IMR-90 (cell line): ENCODE results near the gene FER. TPM values are rescaled to one million over a fixed set of nuclear protein-coding genes. Genes with fewer than 3 reads are reported as not detected.

ENCODE experiments used
- ATAC-seq: fragments of 200-7000 bp; cut with Tn5 transposase; 2 replicates; pipeline ENCODE4 v1.9.1; 2020; ENCODE audit warnings: low read depth, mild to moderate bottlenecking, moderate library complexity
- BruUV-seq: library from RNA; stranded (reverse); fragments of 400-500 nt; replicated peaks from 2 replicates; lab custom pipeline; 2021; lab: Mats Ljungman, UMichigan
- CTCF ChIA-PET: fragments of 300-600 bp; formaldehyde crosslinking; extraction: SDS; loops from one replicate; lab custom pipeline; 2021; ENCODE audit warnings: antibody characterized with exemption; lab: Yijun Ruan, JAX
- POLR2A ChIA-PET: fragments of 300-600 bp; sonication (Branson Sonifier 250); formaldehyde crosslinking; loops from one replicate; lab custom pipeline; 2022; ENCODE audit warnings: antibody characterized with exemption; ENCODE audit not compliant: unreplicated experiment; lab: Charles Lee
- DNase-seq: peaks from one replicate; pipeline ENCODE4 v3.0.0; 2013
- H2AFZ ChIP-seq: replicated peaks from 2 replicates; pipeline ENCODE3; 2013; ENCODE audit warnings: low read length, mild to moderate bottlenecking; ENCODE audit not compliant: poor library complexity
- H2AK5ac ChIP-seq: 2 replicates; pipeline ENCODE4 v1.6.1; 2013; ENCODE audit warnings: low read depth, low read length, inconsistent platforms
- H2AK9ac ChIP-seq: replicated peaks from 2 replicates; pipeline ENCODE3; 2013; ENCODE audit warnings: mild to moderate bottlenecking, low read depth, low read length, moderate library complexity; ENCODE audit not compliant: poor library complexity
- H2BK120ac ChIP-seq: 2 replicates; pipeline ENCODE4 v1.6.1; 2013; ENCODE audit warnings: low read depth, low read length, inconsistent platforms
- H2BK15ac ChIP-seq: 3 replicates; pipeline ENCODE4 v1.6.1; 2013; ENCODE audit warnings: low read depth, low read length, inconsistent platforms
- H2BK20ac ChIP-seq: 2 replicates; pipeline ENCODE4 v1.6.1; 2013; ENCODE audit warnings: low read depth, mild to moderate bottlenecking, inconsistent platforms, low read length, moderate library complexity
- H2BK5ac ChIP-seq: 2 replicates; pipeline ENCODE4 v1.6.1; 2013; ENCODE audit warnings: mild to moderate bottlenecking, low read depth, low read length, inconsistent platforms; ENCODE audit not compliant: poor library complexity, severe bottlenecking
- H3K14ac ChIP-seq: replicated peaks from 2 replicates; pipeline ENCODE4 v1.6.1; 2013; ENCODE audit warnings: low read depth, low read length, inconsistent platforms
- H3K18ac ChIP-seq: 2 replicates; pipeline ENCODE4 v1.6.1; 2013; ENCODE audit warnings: low read depth, low read length, control low read depth
- H3K23ac ChIP-seq: 2 replicates; pipeline ENCODE4 v1.6.1; 2013; ENCODE audit warnings: low read depth, low read length, inconsistent platforms
- H3K27ac ChIP-seq: 2 replicates; pipeline ENCODE4 v1.5.1; 2013; ENCODE audit warnings: mild to moderate bottlenecking, control low read depth, low read length; ENCODE audit not compliant: insufficient read depth
- H3K27me3 ChIP-seq: 2 replicates; pipeline ENCODE4 v1.6.1; 2013; ENCODE audit warnings: low read length; ENCODE audit not compliant: control insufficient read depth, insufficient read depth
- H3K36me3 ChIP-seq: 2 replicates; pipeline ENCODE4 v1.6.1; 2013; ENCODE audit warnings: low read length, mixed read lengths; ENCODE audit not compliant: control insufficient read depth, insufficient read depth
- H3K4ac ChIP-seq: 2 replicates; pipeline ENCODE4 v1.6.1; 2013; ENCODE audit warnings: low read depth, low read length, inconsistent platforms
- H3K4me1 ChIP-seq: 2 replicates; pipeline ENCODE4 v1.6.1; 2013; ENCODE audit warnings: low read length, mixed read lengths; ENCODE audit not compliant: control insufficient read depth, insufficient read depth
- H3K4me2 ChIP-seq: 2 replicates; pipeline ENCODE4 v1.6.1; 2013; ENCODE audit warnings: low read depth, mild to moderate bottlenecking, control low read depth, low read length, moderate library complexity
- H3K4me3 ChIP-seq: 2 replicates; pipeline ENCODE4 v1.5.1; 2013; ENCODE audit warnings: low read depth, mild to moderate bottlenecking, control low read depth, low read length, moderate library complexity; ENCODE audit not compliant: insufficient read depth
- H3K56ac ChIP-seq: 2 replicates; pipeline ENCODE4 v1.6.1; 2013; ENCODE audit warnings: low read length, inconsistent platforms; ENCODE audit not compliant: insufficient read depth; ENCODE audit errors: extremely low read depth
- H3K79me1 ChIP-seq, 2 experiments: 2 replicates each; pipeline ENCODE4 v1.6.1; 2013; ENCODE audit warnings: low read length in 2 of 2, inconsistent platforms in 1 of 2, low read depth in 1 of 2
- H3K9ac ChIP-seq: 2 replicates; pipeline ENCODE4 v1.6.1; 2013; ENCODE audit warnings: low read depth, low read length, control low read depth
- H3K9me1 ChIP-seq: 2 replicates; pipeline ENCODE4 v1.6.1; 2013; ENCODE audit warnings: low read length, inconsistent platforms; ENCODE audit not compliant: insufficient read depth
- H3K9me3 ChIP-seq: 2 replicates; pipeline ENCODE4 v1.6.1; 2013; ENCODE audit warnings: low read length; ENCODE audit not compliant: control insufficient read depth, insufficient read depth
- H4K20me1 ChIP-seq: 2 replicates; pipeline ENCODE4 v1.6.1; 2013; ENCODE audit warnings: low read length, inconsistent platforms; ENCODE audit not compliant: insufficient read depth
- H4K5ac ChIP-seq: 2 replicates; pipeline ENCODE4 v1.6.1; 2013; ENCODE audit warnings: mild to moderate bottlenecking, low read depth, low read length, control low read depth
- H4K8ac ChIP-seq, 2 experiments: 2 replicates each; pipeline ENCODE4 v1.6.1; 2013; ENCODE audit warnings: low read depth in 2 of 2, low read length in 2 of 2, control low read depth in 1 of 2, inconsistent platforms in 1 of 2
- H4K91ac ChIP-seq: 2 replicates; pipeline ENCODE4 v1.6.1; 2013; ENCODE audit warnings: low read depth, low read length, inconsistent platforms; ENCODE audit not compliant: insufficient read depth
- BHLHE40 ChIP-seq: fragments of 150-350 bp; IDR thresholded peaks from 2 replicates; pipeline ENCODE4 v1.6.1; 2016; ENCODE audit warnings: mild to moderate bottlenecking, low read depth, low read length
- CEBPB ChIP-seq: IDR thresholded peaks from 2 replicates; pipeline ENCODE4 v1.6.1; 2012; ENCODE audit warnings: low read depth, low read length, improper control_type of control experiment
- CHD1 ChIP-seq: IDR thresholded peaks from 2 replicates; pipeline ENCODE4 v1.6.1; 2012; ENCODE audit warnings: low read depth, low read length, improper control_type of control experiment
- ELK1 ChIP-seq: fragments of 150-350 bp; IDR thresholded peaks from 2 replicates; pipeline ENCODE4 v1.6.1; 2016; ENCODE audit warnings: low read depth, mild to moderate bottlenecking, low read length, moderate library complexity, borderline replicate concordance
- FOS ChIP-seq: fragments of 150-350 bp; IDR thresholded peaks from 2 replicates; pipeline ENCODE4 v1.6.1; 2016; ENCODE audit warnings: low read depth, low read length
- MAFK ChIP-seq: IDR thresholded peaks from 2 replicates; pipeline ENCODE4 v1.6.1; 2012; ENCODE audit warnings: low read depth, low read length, improper control_type of control experiment
- MAZ ChIP-seq: IDR thresholded peaks from 2 replicates; pipeline ENCODE4 v1.6.1; 2012; ENCODE audit warnings: low read depth, mild to moderate bottlenecking, low read length, improper control_type of control experiment, moderate library complexity, borderline replicate concordance
- MXI1 ChIP-seq: IDR thresholded peaks from 2 replicates; pipeline ENCODE4 v1.6.1; 2012; ENCODE audit warnings: low read depth, mild to moderate bottlenecking, low read length, moderate library complexity, borderline replicate concordance
- NFE2L2 ChIP-seq: fragments of 150-350 bp; IDR thresholded peaks from 2 replicates; pipeline ENCODE4 v1.6.1; 2016; ENCODE audit warnings: low read depth, mild to moderate bottlenecking, low read length
- POLR2A ChIP-seq: IDR thresholded peaks from 2 replicates; pipeline ENCODE4 v1.6.1; 2012; ENCODE audit warnings: mild to moderate bottlenecking, low read depth, low read length
- RCOR1 ChIP-seq: IDR thresholded peaks from 2 replicates; pipeline ENCODE4 v1.6.1; 2012; ENCODE audit warnings: mild to moderate bottlenecking, low read length, improper control_type of control experiment; ENCODE audit not compliant: insufficient replicate concordance
- RFX5 ChIP-seq: IDR thresholded peaks from 2 replicates; pipeline ENCODE4 v1.8.0; 2012; ENCODE audit warnings: low read depth, mild to moderate bottlenecking, low read length, moderate library complexity
- SMC3 ChIP-seq: fragments of 150-350 bp; IDR thresholded peaks from 2 replicates; pipeline ENCODE4 v1.6.1; 2016; ENCODE audit warnings: low read depth, mild to moderate bottlenecking, antibody characterized with exemption, low read length, moderate library complexity
- USF2 ChIP-seq: fragments of 150-350 bp; IDR thresholded peaks from 2 replicates; pipeline ENCODE4 v1.6.1; 2017; ENCODE audit warnings: mild to moderate bottlenecking, antibody characterized with exemption, low read length, low read depth
- WGBS, 2 experiments: methylation state at CpG; one replicate each; pipeline versions ENCODE4 v1.1.5 to v1.1.7; 2013; ENCODE audit warnings: missing lambda C conversion rate in 2 of 2; ENCODE audit not compliant: insufficient read length in 1 of 2; ENCODE audit errors: extremely low coverage in 2 of 2; 5-methylcytosine and 5-hydroxymethylcytosine counted together
- dilution Hi-C: fragments of 300-500 bp; cut with HindIII; formaldehyde crosslinking; loops from one replicate; pipeline ENCODE4 v1.14.3; 2018; ENCODE audit warnings: low sequenced_read_pairs; ENCODE audit not compliant: unreplicated experiment
- in situ Hi-C: fragments of 300-500 bp; cut with MboI; formaldehyde crosslinking; loops from 3 replicates; pipeline ENCODE4 v1.14.3; 2019; ENCODE audit warnings: low sequenced_read_pairs, inconsistent platforms, mixed read lengths
- intact Hi-C: fragments of 100-400 bp; cut with micrococcal nuclease; formaldehyde crosslinking; loops from 2 replicates; pipeline ENCODE4 v1.10.0; 2022
- polyA plus RNA-seq, 3 experiments: library from polyadenylated mRNA; depleted of rRNA; stranded (reverse); fragments of >200 nt; gene quantifications; 2 replicates each; pipeline ENCODE4 v1.2.3, GENCODE V29; 2012; ENCODE audit warnings: low replicate concordance in 1 of 3
- total RNA-seq: library from RNA; depleted of rRNA; stranded (reverse); fragments of >200 nt; gene quantifications from 2 replicates; pipeline ENCODE4 v1.2.3, GENCODE V29; 2012

FER gene
- total and polyA plus RNA-seq, 2 of the 4 experiments (the other 2 are of a cell fraction): 3.5 to 32.4 TPM

GRCh38 chr5:109028608-109029299 lies 281.1 kb downstream of the FER start:
- Histone ChIP-seq H4K91ac (no peak overlapping the region), H2BK120ac (no peak overlapping the region), H3K4me3 (no peak overlapping the region), H2AFZ (no peak overlapping the region), H2AK9ac (no peak overlapping the region), H2BK15ac (no peak overlapping the region), H3K9me3 (peaks cover 3% of the 10 kb centered on the region; the same call in 1 of the 2 replicates), H3K36me3 (peaks cover 3% of the 10 kb centered on the region; the same call in 1 of the 2 replicates), H3K4ac (no peak overlapping the region), H3K27me3 (no peaks in the 10 kb centered on the region), H2AK5ac (no peak overlapping the region), H4K20me1 (no peaks in the 10 kb centered on the region; the same call in 1 of the 2 replicates), H3K56ac (no peak overlapping the region), H3K4me1 (no peaks in the 10 kb centered on the region), H2BK5ac (no peak overlapping the region), H3K9ac (no peak overlapping the region), H3K79me1 (peaks cover 0 to 9% of the 10 kb centered on the region in 2 experiments; a peak in 2 of 4 replicates), H4K8ac (no peak overlapping the region), H2BK20ac (no peak overlapping the region), H3K23ac (no peak overlapping the region), H3K18ac (no peak overlapping the region), H3K27ac (no peak overlapping the region), H3K9me1 (no peaks in the 10 kb centered on the region), H3K4me2 (no peak overlapping the region), H3K14ac (no peak overlapping the region), H4K5ac (no peak overlapping the region)
- WGBS, 2 experiments: no CpG with 5 or more reads among the region's 2 CpGs
- BruUV-seq: no TSS peak
- in situ Hi-C loops: no loop called here
- no peak for ATAC-seq
- peak; percentile 49 for DNase-seq
- dilution Hi-C loops: no loop called here
- TF ChIP-seq CHD1 (no peak), ELK1 (no peak), USF2 (no peak), SMC3 (no peak), RCOR1 (no peak), CEBPB (no peak), FOS (no peak), MXI1 (no peak), RFX5 (no peak), MAZ (no peak), POLR2A (no peak), NFE2L2 (no peak), MAFK (no peak), BHLHE40 (no peak)
- CTCF ChIA-PET: no interaction called here
- intact Hi-C loops: no loop called here
- POLR2A ChIA-PET: interaction anchor here (0.6 kb wide), 1 partner anchor 679 kb away, joined by 5 read pairs; no protein-coding TSS in a partner anchor
